K562 (cell line): Measurements from ENCODE around the gene TRDN. TPM values are rescaled to one million over a fixed set of nuclear protein-coding genes. Genes with fewer than 3 reads are reported as not detected.
A peak's percentile ranks its signal among the peaks of the same experiment; 100 is the strongest.

ENCODE experiments used
- ATAC-seq: fragments of 200-7000 bp; cut with Tn5 transposase; 3 replicates; pipeline ENCODE4 v1.9.1; 2020; ENCODE audit warnings: moderate library complexity
- BruUV-seq: library from RNA; stranded (reverse); fragments of 400-500 nt; replicated peaks from 2 replicates; lab custom pipeline; 2021; lab: Mats Ljungman, UMichigan
- CTCF ChIA-PET: fragments of 300-600 bp; formaldehyde crosslinking; extraction: SDS; loops from one replicate; lab custom pipeline; 2021; ENCODE audit warnings: low intra/inter-chr PET ratio; lab: Yijun Ruan, JAX
- POLR2A ChIA-PET: fragments of 300-600, 350-650 bp; sonication (Branson Sonifier 250); formaldehyde crosslinking; extraction: SDS; loops from one replicate; lab custom pipeline; 2021; ENCODE audit warnings: antibody characterized with exemption, inconsistent platforms; lab: Yijun Ruan, JAX
- DNase-seq, 4 experiments: peaks; one replicate each; pipeline versions ENCODE4 v3.0.0 to v3.0.0-alpha.2; 2011 to 2018; ENCODE audit warnings: low spot score in 3 of 4, mixed read lengths in 3 of 4; ENCODE audit errors: extremely low read depth in 1 of 4
- FAIRE-seq: peaks from 2 replicates; lab custom pipeline; 2011; peaks lifted over from hg19 to GRCh38; lab: Jason Lieb, UNC
- H2AFZ ChIP-seq: 2 replicates; pipeline ENCODE4 v1.6.0; 2011; ENCODE audit warnings: low read depth, low read length, control low read depth, inconsistent platforms
- H3K27ac ChIP-seq: fragments of 200-600 bp; 3 replicates; pipeline ENCODE4 v1.8.0; 2011; ENCODE audit warnings: low read depth, mild to moderate bottlenecking, control low read depth, inconsistent platforms, low read length, moderate library complexity, mixed read lengths; ENCODE audit errors: extremely low read depth
- H3K27me3 ChIP-seq, 2 experiments: fragments of 300-600 bp in 1 of 2; 2 replicates in 1 of 2; 3 replicates in 1 of 2; pipeline versions ENCODE4 v1.6.0 to v1.8.0; 2011; ENCODE audit warnings: inconsistent platforms in 2 of 2, low read length in 2 of 2, mild to moderate bottlenecking in 1 of 2, mixed read lengths in 1 of 2, moderate library complexity in 1 of 2; ENCODE audit not compliant: control insufficient read depth in 2 of 2, insufficient read depth in 2 of 2
- H3K36me3 ChIP-seq: fragments of 300-600 bp; 3 replicates; pipeline ENCODE4 v1.8.0; 2011; ENCODE audit warnings: mild to moderate bottlenecking, low read length, inconsistent platforms; ENCODE audit not compliant: control insufficient read depth, insufficient read depth
- H3K4me1 ChIP-seq, 2 experiments: fragments of 200-600 bp in 1 of 2; replicated peaks in 1 of 2; 2 replicates in 1 of 2; 3 replicates in 1 of 2; pipeline versions ENCODE4 v1.5.1 to v1.8.0; 2011; ENCODE audit warnings: inconsistent platforms in 2 of 2, low read length in 2 of 2, mild to moderate bottlenecking in 1 of 2, mixed read lengths in 1 of 2, moderate library complexity in 1 of 2; ENCODE audit not compliant: control insufficient read depth in 2 of 2, insufficient read depth in 2 of 2
- H3K4me2 ChIP-seq: 2 replicates; pipeline ENCODE4 v1.6.1; 2011; ENCODE audit warnings: low read length, control low read depth, inconsistent platforms, mixed read lengths; ENCODE audit not compliant: insufficient read depth
- H3K4me3 ChIP-seq: fragments of 200-600 bp; sonication (generic), shearing (Covaris generic); 2 replicates; pipeline ENCODE4 v1.5.1; 2016; ENCODE audit warnings: control low read depth, inconsistent platforms
- H3K79me2 ChIP-seq: fragments of 200-600 bp; 3 replicates; pipeline ENCODE4 v1.8.0; 2011; ENCODE audit warnings: low read length, inconsistent platforms; ENCODE audit not compliant: control insufficient read depth, insufficient read depth
- H3K9ac ChIP-seq, 2 experiments: 2 replicates each; pipeline versions ENCODE4 v1.6.0 to v1.6.1; 2011; ENCODE audit warnings: low read depth in 2 of 2, low read length in 2 of 2, control low read depth in 1 of 2, inconsistent platforms in 1 of 2, mild to moderate bottlenecking in 1 of 2, mixed read lengths in 1 of 2; ENCODE audit not compliant: insufficient read depth in 1 of 2
- H3K9me1 ChIP-seq: one replicate; pipeline ENCODE4 v1.6.0; 2011; ENCODE audit warnings: inconsistent platforms, mild to moderate bottlenecking, low read length, moderate library complexity; ENCODE audit not compliant: control insufficient read depth, insufficient read depth
- H3K9me3 ChIP-seq: replicated peaks from 2 replicates; pipeline ENCODE4 v1.5.1; 2011; ENCODE audit warnings: low read depth, low read length, inconsistent platforms; ENCODE audit not compliant: control insufficient read depth, insufficient read depth
- H4K20me1 ChIP-seq: replicated peaks from 2 replicates; pipeline ENCODE4 v1.6.1; 2011; ENCODE audit warnings: low read length, inconsistent platforms, mixed read lengths; ENCODE audit not compliant: control insufficient read depth, insufficient read depth
- ARID1B ChIP-seq: fragments of 450-650 bp; IDR thresholded peaks from 2 replicates; pipeline ENCODE4 v1.6.1; 2016; ENCODE audit warnings: antibody characterized with exemption, mild to moderate bottlenecking, inconsistent platforms
- CBFA2T2 ChIP-seq: fragments of 450-650 bp; conservative IDR thresholded peaks from 2 replicates; pipeline ENCODE4 v1.6.1; 2017; ENCODE audit warnings: mild to moderate bottlenecking
- CXXC5 ChIP-seq: fragments of 250-450 bp; sonication (Bioruptor Pico); IDR thresholded peaks from 2 replicates; pipeline ENCODE4 v1.8.0; 2022; ENCODE audit warnings: inconsistent platforms, mild to moderate bottlenecking, moderate library complexity
- DPF2 ChIP-seq: fragments of 450-650 bp; IDR thresholded peaks from 2 replicates; pipeline ENCODE4 v1.6.1; 2016
- EP300 ChIP-seq: IDR thresholded peaks from 2 replicates; pipeline ENCODE4 v1.6.1; 2012; ENCODE audit warnings: low read length, improper control_type of control experiment
- ESRRB ChIP-seq: fragments of 250-450 bp; sonication (Bioruptor Pico); IDR thresholded peaks from 2 replicates; pipeline ENCODE4 v1.5.0; 2020; ENCODE audit warnings: mild to moderate bottlenecking, moderate library complexity, borderline replicate concordance
- MECOM ChIP-seq: fragments of 250-450 bp; sonication (Bioruptor Pico); IDR thresholded peaks from 2 replicates; pipeline ENCODE4 v1.8.0; 2022; ENCODE audit warnings: inconsistent platforms
- MTA2 ChIP-seq: fragments of 450-650 bp; IDR thresholded peaks from 2 replicates; pipeline ENCODE4 v1.6.1; 2016; ENCODE audit warnings: low read depth
- RCOR1 ChIP-seq, 2 experiments: IDR thresholded peaks; 2 replicates each; pipeline ENCODE4 v1.6.1; 2012; ENCODE audit warnings: low read depth in 2 of 2, low read length in 2 of 2, borderline replicate concordance in 1 of 2, improper control_type of control experiment in 1 of 2
- SMAD4 ChIP-seq: fragments of 250-450 bp; sonication (Bioruptor Pico); conservative IDR thresholded peaks from 2 replicates; pipeline ENCODE4 v1.8.0; 2021; ENCODE audit warnings: inconsistent platforms, mild to moderate bottlenecking, moderate library complexity
- TAL1 ChIP-seq: fragments of 450-650 bp; IDR thresholded peaks from 2 replicates; pipeline ENCODE4 v1.6.1; 2016; ENCODE audit warnings: mild to moderate bottlenecking
- TCF3 ChIP-seq: sonication (generic); formaldehyde crosslinking; IDR thresholded peaks from 2 replicates; pipeline ENCODE4 v1.4.0; 2020; ENCODE audit warnings: mild to moderate bottlenecking, missing genetic modification reagents
- TOE1 ChIP-seq, 2 experiments: fragments of 450-650 bp in 1 of 2; sonication (generic) in 1 of 2; formaldehyde crosslinking in 1 of 2; IDR thresholded peaks; 2 replicates each; pipeline versions ENCODE4 v1.7.1 to v1.8.0; 2016 to 2022; ENCODE audit warnings: borderline replicate concordance in 2 of 2, mild to moderate bottlenecking in 2 of 2, antibody characterized with exemption in 1 of 2, inconsistent platforms in 1 of 2, low read depth in 1 of 2, missing genetic modification reagents in 1 of 2, moderate library complexity in 1 of 2
- TRIM24 ChIP-seq, 2 experiments: fragments of 450-650 bp; IDR thresholded peaks; 2 replicates each; pipeline ENCODE4 v1.6.1; 2016
- U2AF2 ChIP-seq: fragments of 200-400 bp; formaldehyde crosslinking; optimal IDR thresholded peaks from 2 replicates; pipeline ENCODE3; 2017; ENCODE audit warnings: low read depth, mild to moderate bottlenecking, low read length
- ZEB2 ChIP-seq: fragments of 450-650 bp; IDR thresholded peaks from 2 replicates; pipeline ENCODE4 v1.6.1; 2016
- ZNF12 ChIP-seq: sonication (generic); formaldehyde crosslinking; IDR thresholded peaks from 2 replicates; pipeline ENCODE4 v1.4.0; 2020; ENCODE audit warnings: mild to moderate bottlenecking, missing genetic modification reagents
- ZNF121 ChIP-seq: sonication (generic); formaldehyde crosslinking; conservative IDR thresholded peaks from 2 replicates; pipeline ENCODE4 v1.8.0; 2022; ENCODE audit warnings: missing genetic modification reagents
- ZNF354B ChIP-seq: fragments of 250-450 bp; sonication (Bioruptor Pico); IDR thresholded peaks from 2 replicates; pipeline ENCODE4 v1.4.0; 2020
- ZNF384 ChIP-seq: IDR thresholded peaks from 2 replicates; pipeline ENCODE4 v1.6.1; 2012; ENCODE audit warnings: low read depth, low read length, improper control_type of control experiment
- WGBS: fragments of 100-300 bp; shearing (Covaris generic); methylation state at CpG from one replicate; pipeline ENCODE4 v1.1.6; 2016; ENCODE audit warnings: low coverage, mixed read lengths; ENCODE audit not compliant: insufficient coverage; ENCODE audit errors: missing lambda C conversion rate; 5-methylcytosine and 5-hydroxymethylcytosine counted together
- in situ Hi-C: fragments of 300-500 bp; cut with MboI; formaldehyde crosslinking; loops from 4 replicates; pipeline ENCODE4 v1.15.0; 2018; ENCODE audit warnings: inconsistent platforms, mixed read lengths
- intact Hi-C: fragments of 100-400 bp; cut with micrococcal nuclease; formaldehyde crosslinking; loops from 2 replicates; pipeline ENCODE4 v1.14.2; 2022
- polyA plus RNA-seq, 8 experiments: library from polyadenylated mRNA; depleted of rRNA in 4 of 8; stranded (reverse) in 5 of 8; unstranded in 3 of 8; fragments of >200 nt; fragmentation: Nextera tagmentation in 2 of 8; fragmentation: Illumina TruSeq in 1 of 8; extraction: Ambion mirVana in 2 of 8; extraction: Trizol in 1 of 8; gene quantifications; 2 replicates each; pipeline versions ENCODE4 v1.2.1 to v1.2.3, GENCODE V29; 2011 to 2014; ENCODE audit warnings: inconsistent platforms in 1 of 8, missing spikeins in 1 of 8
- total RNA-seq, 7 experiments: library from RNA; depleted of rRNA in 6 of 7; stranded (reverse); fragments of >200 nt in 6 of 7; fragmentation: Illumina TruSeq in 2 of 7; extraction: Trizol in 2 of 7; gene quantifications; 2 replicates each; pipeline versions ENCODE4 v1.2.1 to v1.2.3, GENCODE V29; 2011 to 2021; ENCODE audit warnings: low replicate concordance in 1 of 7
- TF ChIP-seq, protein P1 (sequence below), 2 experiments: fragments of 250-450 bp in 1 of 2; fragments of 450-650 bp in 1 of 2; sonication (Bioruptor Pico) in 1 of 2; IDR thresholded peaks; 2 replicates each; pipeline versions ENCODE4 v1.6.1 to v1.8.0; 2016 to 2021; ENCODE audit warnings: mild to moderate bottlenecking in 2 of 2, moderate library complexity in 2 of 2, missing compliant biosample characterization in 1 of 2, missing genetic modification characterization in 1 of 2
- TF ChIP-seq, protein P2 (sequence below): fragments of 450-650 bp; conservative IDR thresholded peaks from 2 replicates; pipeline ENCODE4 v1.6.1; 2016; ENCODE audit warnings: missing genetic modification characterization, low read depth, mild to moderate bottlenecking, control low read depth, missing compliant biosample characterization

The TRDN gene
- total and polyA plus RNA-seq, 9 of the 15 experiments (the other 6 are each of a cell fraction or from before 2014, with no cell fraction given): 0.05 to 0.50 (median 0.16) TPM

DNA sequence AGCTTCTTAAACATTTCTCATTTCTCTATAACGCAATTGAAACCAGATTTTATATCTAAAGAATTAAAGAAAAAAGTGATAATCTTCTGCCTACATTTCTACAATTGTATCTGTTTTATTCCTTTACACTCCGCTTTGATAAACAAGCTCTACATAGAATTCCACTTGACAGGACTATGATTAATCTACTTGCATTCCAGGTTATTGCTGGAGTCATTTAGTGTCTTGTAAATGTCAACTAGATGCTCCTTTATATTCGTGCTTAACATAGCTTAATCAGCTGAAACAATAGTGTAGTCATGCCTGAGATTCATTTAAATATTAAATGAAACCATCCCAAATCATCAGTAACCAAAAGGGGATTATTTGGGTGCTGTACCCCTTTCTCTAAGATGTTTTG lies 284.0 kb downstream of the TRDN start (continued):
- TF ChIP-seq, protein P1, sequence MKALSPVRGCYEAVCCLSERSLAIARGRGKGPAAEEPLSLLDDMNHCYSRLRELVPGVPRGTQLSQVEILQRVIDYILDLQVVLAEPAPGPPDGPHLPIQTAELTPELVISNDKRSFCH (CRISPR knock-in tag; IDR thresholded peaks at IDR 0.05): no peak
- TF ChIP-seq, protein P1 (tag; IDR thresholded peaks at IDR 0.05): no peak
- TF ChIP-seq U2AF2: no peak
- TF ChIP-seq, all 486 proteins: peak for 3

DNA sequence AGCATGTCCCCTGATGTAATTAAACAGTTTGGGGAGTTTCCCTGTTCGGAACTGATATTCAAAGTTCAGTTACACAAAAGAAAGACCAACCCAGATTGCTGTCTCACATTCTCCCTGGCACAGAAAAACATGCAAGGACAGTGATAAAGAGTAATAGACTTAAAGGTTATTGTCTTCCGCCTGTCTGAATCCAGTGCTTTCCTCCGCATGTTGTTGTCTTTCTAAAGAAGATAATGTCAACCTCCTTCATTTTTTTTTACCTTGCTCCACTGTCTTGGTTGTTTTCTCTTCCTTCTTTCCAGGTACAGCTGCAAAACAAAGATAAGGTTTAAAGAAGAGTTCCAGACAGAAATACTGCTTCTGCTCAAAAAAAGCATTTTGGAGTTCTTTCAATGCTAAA lies 284.5 kb downstream of the TRDN start:
- ChIA-PET POLR2A (no interaction called here), CTCF (no interaction called here)
- WGBS: 2% methylated on average over 3 of the region's 3 CpGs
- ATAC-seq (peak; percentile 82), FAIRE-seq (peak; percentile 86), DNase-seq (peak in 2 of 4 experiments; percentile 30 to 57)
- in situ Hi-C loops: no loop called here
- H3K9me3 ChIP-seq: no peaks in the 10 kb centered on the region
- H3K9me1 ChIP-seq: no peaks in the 10 kb centered on the region
- H3K79me2 ChIP-seq: no peaks in the 10 kb centered on the region
- H3K4me1 ChIP-seq: no peaks in the 10 kb centered on the region; a peak in 1 of 5 replicates
- H4K20me1 ChIP-seq: no peaks in the 10 kb centered on the region
- no peak overlapping the region for H3K4me2 ChIP-seq
- no peaks in the 10 kb centered on the region for H3K27me3 ChIP-seq
- intact Hi-C loops: no loop called here
- no peak overlapping the region for H3K4me3 ChIP-seq
- no peaks in the 10 kb centered on the region for H3K36me3 ChIP-seq
- no TSS peak for BruUV-seq
- H3K9ac ChIP-seq: no peak overlapping the region
- H3K27ac ChIP-seq: peak overlapping the region; percentile 36; the same call in 1 of the 3 replicates
- no peak overlapping the region for H2AFZ ChIP-seq
- TF ChIP-seq CXXC5 (CRISPR knock-in tag) (peak; percentile 36; the same call in 1 of the 2 replicates), ESRRB (no peak), EP300 (peak; percentile 26; the same call in 1 of the 2 replicates), ARID1B (peak; percentile 85), ZEB2 (peak; percentile 52; the same call in 1 of the 2 replicates), TCF3 (CRISPR knock-in tag) (0 out of 2 replicates have a peak, but pooled peaks have one; percentile 16), RCOR1 (IDR thresholded peaks at IDR 0.05; ENCODE audit: borderline replicate concordance in 1 of 2, low read depth in 2 of 2, low read length in 2 of 2) (peak in 1 of 2 experiments; percentile 60; a peak in 1 of 4 replicates), CBFA2T2 (peak; percentile 77), TAL1 (peak; percentile 72), ZNF12 (CRISPR knock-in tag) (no peak), MTA2 (peak; percentile 42; the same call in 1 of the 2 replicates), TOE1 (IDR thresholded peaks at IDR 0.05; ENCODE audit: borderline replicate concordance) (no peak), TOE1 (CRISPR knock-in tag; IDR thresholded peaks at IDR 0.05; ENCODE audit: borderline replicate concordance, low read depth) (no peak), ZNF121 (CRISPR knock-in tag) (no peak), SMAD4 (CRISPR knock-in tag) (0 out of 2 replicates have a peak, but pooled peaks have one; percentile 28), MECOM (CRISPR knock-in tag) (0 out of 2 replicates have a peak, but pooled peaks have one; percentile 17), ZNF354B (CRISPR knock-in tag) (no peak), TRIM24 (IDR thresholded peaks at IDR 0.05) (peak in 1 of 2 experiments; percentile 31; a peak in 1 of 4 replicates), ZNF384 (peak; percentile 41; the same call in 1 of the 2 replicates), DPF2 (peak; percentile 58; the same call in 1 of the 2 replicates)
- TF ChIP-seq, protein P2, sequence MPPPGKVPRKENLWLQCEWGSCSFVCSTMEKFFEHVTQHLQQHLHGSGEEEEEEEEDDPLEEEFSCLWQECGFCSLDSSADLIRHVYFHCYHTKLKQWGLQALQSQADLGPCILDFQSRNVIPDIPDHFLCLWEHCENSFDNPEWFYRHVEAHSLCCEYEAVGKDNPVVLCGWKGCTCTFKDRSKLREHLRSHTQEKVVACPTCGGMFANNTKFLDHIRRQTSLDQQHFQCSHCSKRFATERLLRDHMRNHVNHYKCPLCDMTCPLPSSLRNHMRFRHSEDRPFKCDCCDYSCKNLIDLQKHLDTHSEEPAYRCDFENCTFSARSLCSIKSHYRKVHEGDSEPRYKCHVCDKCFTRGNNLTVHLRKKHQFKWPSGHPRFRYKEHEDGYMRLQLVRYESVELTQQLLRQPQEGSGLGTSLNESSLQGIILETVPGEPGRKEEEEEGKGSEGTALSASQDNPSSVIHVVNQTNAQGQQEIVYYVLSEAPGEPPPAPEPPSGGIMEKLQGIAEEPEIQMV: no peak
